Left renal pelvis (tissue), 4 donors: ENCODE data around the gene RIOK1. TPM values are rescaled to one million over a fixed set of nuclear protein-coding genes. Genes with fewer than 3 reads are reported as not detected.

Experiments
- DNase-seq, 4 donors: peaks; one replicate each; pipeline ENCODE4 v3.0.0-alpha.2; 2013; ENCODE audit warnings: low read depth in 4 of 4, low spot score in 3 of 4
- polyA plus RNA-seq, 4 donors: library from polyadenylated mRNA; unstranded; fragments of 120-200 nt; gene quantifications; one replicate each; pipeline ENCODE4 v1.2.1, GENCODE V29; 2013; ENCODE audit not compliant: insufficient read length in 4 of 4

RIOK1 gene
- polyA plus RNA-seq, 4 donors, result 33.6 to 36.7 (median 35.7) TPM

DNA sequence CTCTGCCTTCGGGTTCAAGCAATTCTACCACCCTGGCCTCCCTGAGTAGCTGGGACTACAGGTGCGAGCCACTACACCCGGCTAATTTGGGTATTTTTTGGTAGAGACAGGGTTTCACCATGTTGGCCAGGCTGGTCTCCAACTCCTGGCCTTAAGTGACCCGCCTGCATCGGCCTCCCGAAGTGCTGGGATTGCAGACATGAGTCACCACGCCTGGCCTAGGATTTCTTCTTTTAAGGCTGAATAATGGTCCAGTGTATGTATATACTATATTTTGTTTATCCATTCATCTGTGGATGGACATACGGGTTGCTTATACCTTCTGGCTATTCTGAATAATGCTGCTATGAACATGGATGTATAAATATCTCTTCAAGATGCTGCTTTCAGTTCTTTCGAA, 17.1 kb downstream of the RIOK1 start:
- DNase-seq, result no peak

DNA sequence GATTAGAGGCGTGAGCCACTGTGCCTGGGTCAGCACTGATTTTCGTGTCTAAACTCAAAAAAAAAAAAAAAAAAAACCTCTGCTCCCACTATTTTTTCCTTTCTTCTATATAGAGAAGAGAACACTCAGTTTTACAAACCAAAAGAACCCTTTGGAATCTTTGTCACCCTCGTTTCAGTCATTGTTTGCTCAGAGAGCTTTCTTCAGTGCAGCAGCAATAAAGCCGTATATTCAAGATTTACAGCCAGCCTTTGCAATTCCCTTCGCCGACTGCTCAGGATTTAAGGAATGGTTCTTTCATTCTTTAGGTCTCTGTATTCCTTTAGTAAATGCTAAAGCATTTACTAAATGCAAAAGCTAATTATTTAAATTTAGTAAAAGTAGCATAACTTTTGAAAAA, 20.1 kb downstream of the RIOK1 start:
- DNase-seq, result no peak

- no peak for DNase-seq
These were observed 21.2 kb downstream of the RIOK1 start for GRCh38 chr6:7410851-7411250.

DNA sequence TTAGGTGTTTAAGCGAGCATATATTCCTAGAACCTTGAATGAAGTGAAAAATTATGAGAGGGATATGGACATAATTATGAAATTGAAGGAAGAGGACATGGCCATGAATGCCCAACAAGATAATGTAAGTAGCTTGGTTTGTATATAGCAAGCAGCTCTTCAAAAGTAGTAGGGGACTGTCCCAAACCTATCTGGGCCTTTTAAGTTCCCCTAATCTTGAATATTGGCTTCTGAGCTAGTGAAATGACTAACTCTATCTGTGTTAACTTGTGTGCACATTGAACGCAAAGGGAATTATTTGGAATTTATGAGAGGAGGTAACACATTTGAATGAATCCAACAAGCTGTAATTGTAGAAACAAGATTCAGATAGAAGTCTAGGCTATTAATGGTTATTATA, 21.7 kb downstream of the RIOK1 start:
- no peak for DNase-seq

- DNase-seq, result no peak
These were observed 23.7 kb downstream of the RIOK1 start for GRCh38 chr6:7413151-7413823.

DNA sequence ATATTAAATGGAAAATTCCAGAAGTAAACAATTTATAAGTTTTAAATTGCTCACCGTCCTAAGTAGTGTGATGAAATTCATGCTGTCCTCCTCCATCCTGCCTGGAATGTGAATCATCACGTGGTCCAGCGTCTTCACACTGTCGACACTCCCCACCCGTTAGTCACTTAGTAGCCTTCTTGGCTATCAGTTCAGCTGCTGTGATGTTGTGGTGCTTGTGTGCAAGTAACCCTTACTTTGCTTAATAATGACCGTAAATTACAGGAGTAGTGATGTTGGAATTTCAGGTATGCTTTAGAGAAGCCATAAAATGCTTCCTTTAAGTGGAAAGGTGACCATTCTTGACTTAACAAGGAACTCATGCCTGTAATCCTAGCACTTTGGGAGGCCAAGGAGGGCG, 25.2 kb downstream of the RIOK1 start:
- no peak for DNase-seq

GRCh38 chr6:7417684-7418083, 28.1 kb downstream of the RIOK1 start:
- no peak for DNase-seq

DNA sequence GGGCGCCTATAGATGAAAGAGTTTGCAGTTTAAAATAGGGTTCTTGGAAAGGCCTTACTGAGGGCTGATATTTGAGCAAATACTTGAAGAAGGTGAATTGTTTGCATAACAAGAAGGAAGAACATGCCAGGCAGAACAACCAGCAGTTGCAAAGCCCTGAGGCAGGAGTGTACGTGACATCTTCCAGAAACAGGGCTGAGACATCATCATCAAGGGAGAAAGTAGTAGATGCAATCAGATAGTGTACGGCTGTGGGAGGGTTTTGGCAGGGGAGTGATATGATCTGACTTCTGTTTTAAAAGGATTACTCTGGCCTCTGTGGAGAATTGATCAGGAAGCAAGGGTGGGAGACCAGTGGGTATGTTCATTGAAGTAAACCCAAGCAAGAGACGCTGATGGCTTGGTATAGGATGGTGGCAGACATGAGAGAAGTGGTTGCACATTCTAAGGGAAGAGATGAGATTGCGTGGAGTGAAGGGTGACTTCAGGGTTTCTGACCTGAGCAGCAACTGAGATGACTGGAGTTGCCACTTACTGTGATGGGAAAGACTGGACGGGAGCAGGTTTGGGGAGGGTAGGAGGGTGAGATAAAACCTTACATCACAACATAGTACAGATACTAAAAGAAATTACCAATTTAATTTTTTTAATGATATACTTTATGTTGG, 28.8 kb downstream of the RIOK1 start:
- no peak for DNase-seq

DNA sequence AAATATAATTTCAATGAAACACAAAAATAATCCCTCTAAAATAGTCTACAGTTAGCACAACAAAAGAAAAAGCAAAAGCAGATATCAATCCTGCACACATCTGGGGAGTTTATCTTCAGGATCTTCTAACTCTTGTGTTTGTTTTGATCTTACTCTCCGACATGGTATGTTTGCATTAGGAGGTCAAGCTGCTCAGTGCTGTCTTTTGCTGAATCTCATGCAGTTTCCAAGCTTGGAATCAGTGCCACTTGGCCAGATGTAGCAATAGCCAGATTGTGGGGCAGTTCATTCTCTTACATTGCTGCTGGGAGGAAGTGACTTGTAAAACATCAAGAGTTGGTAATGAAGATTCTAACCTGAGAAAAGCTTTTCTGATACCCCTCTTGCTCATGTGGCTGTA, 29.5 kb downstream of the RIOK1 start:
- no peak for DNase-seq

DNA sequence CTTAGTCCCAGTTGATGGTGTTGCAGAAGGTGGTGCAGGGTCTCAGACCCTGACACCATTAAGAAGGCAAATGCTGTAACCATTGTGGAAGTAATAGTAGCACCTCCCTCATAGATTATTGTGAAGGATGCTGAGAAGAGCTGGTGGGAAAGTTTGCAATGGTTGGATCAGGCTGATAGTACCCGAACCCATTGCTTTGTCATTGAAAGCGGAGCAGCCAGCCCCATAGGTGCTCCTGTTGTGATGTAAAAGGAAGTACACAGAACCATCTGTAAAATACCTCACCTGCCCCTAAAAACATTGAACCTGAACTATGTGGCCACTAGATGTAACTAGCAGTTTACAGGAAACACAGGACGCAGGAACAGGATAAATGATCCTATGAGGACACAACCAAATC, 31.5 kb downstream of the RIOK1 start:
- no peak for DNase-seq

GRCh38 chr6:7424058-7424457, 34.5 kb downstream of the RIOK1 start:
- no peak for DNase-seq

DNA sequence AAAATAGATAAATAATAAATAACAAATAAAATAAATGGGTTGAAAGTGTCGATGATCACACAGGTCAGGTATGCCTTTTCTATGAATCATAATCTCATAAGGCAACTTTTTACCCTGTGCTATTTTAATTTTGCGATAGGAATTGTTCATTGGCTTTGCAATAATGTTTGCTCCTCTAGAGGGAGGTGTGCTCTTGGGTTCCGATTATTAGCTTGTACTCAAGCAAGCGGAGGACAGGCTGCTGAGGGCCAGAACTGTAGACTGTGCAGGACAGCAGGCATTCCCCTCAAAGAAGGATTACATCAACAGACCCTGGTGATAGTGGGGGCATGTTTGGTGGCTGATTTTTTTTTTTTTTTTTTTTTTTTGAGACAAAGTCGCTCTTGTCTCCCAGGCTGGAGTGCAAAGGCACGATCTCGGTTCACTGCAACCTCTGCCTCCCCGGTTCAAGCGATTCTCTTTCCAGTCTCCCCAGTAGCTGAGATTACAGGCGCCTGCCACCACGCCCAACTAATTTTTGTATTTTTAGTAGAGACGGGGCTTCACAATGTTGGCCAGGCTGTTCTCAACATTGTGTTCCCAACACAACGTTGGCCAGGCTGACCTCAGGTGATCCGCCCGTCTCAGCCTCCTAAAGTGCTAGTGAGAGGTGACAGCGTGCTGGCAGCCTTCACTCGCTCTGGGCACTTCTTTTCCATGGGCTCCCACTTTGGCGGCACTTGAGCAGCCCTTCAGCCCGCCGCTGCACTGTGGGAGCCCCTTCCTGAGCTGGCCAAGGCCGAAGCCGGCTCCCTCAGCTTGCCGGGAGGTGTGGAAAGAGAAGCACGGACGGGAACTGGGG, 35.6 kb downstream of the RIOK1 start:
- no peak for DNase-seq

DNA sequence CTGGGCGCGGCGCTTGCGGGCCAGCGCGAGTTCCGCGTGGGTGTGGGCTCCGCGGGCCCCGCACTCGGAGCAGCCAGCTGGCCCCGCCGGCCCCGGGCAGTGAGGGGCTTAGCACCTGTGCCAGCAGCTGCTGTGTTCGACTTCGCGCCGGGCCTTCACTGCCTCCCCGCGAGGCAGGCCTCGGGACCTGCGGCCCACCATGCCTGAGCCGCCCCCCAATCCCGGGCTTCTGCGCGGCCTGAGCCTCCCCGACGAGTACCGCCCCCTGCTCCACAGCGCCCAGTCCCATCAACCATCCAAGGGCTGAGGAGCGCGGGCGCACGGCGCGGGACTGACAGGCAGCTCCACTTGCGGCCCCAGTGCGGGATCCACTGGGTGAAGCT, 36.2 kb downstream of the RIOK1 start:
- DNase-seq, result no peak

GRCh38 chr6:7426447-7427169, 37.0 kb downstream of the RIOK1 start:
- DNase-seq, result no peak

GRCh38 chr6:7431313-7431673, 41.7 kb downstream of the RIOK1 start:
- DNase-seq, result no peak

GRCh38 chr6:7431674-7432390, 42.2 kb downstream of the RIOK1 start:
- no peak for DNase-seq

DNA sequence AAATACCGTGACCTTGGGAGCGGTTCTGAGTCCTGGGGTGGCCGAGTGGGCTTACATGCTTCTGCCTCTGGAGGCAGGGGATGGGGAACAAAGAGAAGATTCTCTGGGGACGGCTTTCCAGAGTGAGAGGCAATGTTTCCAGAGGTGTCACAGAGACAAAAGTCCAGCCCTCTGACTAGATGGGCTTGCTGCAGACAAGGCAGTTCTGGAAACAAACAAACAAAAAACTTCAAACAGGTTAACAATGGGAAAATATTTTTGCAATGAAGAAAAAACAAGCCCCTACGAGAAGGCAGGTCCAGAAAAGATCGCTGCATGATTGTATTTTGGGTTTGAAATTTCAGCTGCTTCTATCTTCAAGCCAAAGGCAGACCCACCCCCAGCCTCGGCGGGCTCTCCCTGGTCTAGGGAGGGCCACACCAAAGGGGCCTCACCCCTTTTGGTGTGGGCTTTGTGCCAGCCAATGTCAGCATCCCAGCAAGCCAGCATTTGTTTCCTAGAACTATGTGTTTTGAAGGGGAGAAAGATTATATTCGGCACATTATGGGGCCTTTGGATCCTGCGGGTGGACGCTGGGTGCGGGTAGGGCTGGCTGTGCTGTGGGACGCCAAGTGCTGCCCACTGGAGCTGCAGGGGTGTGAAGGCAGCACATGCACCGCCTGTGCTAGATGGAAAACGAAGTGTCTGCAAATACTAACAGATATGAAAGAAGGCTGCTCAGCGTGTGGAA, 42.9 kb downstream of the RIOK1 start:
- DNase-seq, result no peak

GRCh38 chr6:7433121-7433617, 43.6 kb downstream of the RIOK1 start:
- DNase-seq, result no peak

- DNase-seq, result no peak
These were observed 45.1 kb downstream of the RIOK1 start for GRCh38 chr6:7434672-7435071.

GRCh38 chr6:7438011-7438410, 48.4 kb downstream of the RIOK1 start:
- no peak for DNase-seq
